Hematopoietic multipotent progenitor cell treated with erythropoietin and hydrocortisone succinate and interleukin-3 and kit ligand, for 6 days (in vitro differentiated cells): ENCODE measurements around the gene MDP1.
"Not testable (repeated sequence)": the region's sequence is repeated elsewhere in the genome, so short reads cannot be mapped to it uniquely, and the experiment has no call there.

ENCODE experiments used
- DNase-seq: peaks from one replicate; pipeline ENCODE4 v3.0.0-alpha.2; 2015

MDP1 gene

DNA sequence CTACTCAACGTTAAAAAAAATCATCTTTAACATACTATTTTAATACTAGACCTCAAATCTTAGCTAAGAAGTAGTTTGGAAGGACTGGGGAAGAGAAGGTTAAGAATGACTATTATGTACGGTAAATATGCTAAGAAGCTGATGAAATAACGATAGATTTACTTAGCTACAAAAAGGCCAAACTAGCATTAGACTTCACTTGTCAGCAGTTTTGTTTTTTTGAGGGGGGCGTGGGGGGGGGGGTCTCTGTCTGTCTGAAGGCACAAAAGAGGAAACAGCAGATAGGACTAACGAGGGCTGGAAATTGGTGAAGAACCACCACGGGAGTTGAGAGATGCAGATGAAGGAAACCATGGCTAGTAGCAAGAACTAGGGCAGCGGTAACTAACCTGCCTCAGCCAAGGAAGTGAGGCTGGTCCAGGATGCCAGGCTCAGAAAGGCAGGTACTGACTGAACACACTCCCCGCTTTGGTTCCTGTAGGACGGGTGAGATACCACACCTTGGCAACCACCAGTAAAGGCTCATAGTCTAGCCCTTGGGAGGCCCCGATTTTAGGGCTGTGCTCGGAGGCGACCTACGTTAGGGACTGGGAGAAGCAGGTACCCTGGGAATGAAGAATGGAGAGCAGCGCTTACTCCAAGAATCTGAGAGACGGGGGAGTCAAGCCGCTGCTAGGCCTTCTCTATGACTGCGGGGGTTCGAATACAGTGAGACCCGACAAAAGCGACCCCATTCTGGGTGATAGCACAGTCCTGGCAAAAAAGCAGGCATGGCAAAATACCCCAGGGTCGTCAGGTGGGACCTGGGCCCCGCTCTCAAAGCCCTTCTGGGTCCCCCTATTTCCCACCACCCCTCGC is 15.6 kb upstream of the MDP1 start:
- peak; percentile 41 for DNase-seq

DNA sequence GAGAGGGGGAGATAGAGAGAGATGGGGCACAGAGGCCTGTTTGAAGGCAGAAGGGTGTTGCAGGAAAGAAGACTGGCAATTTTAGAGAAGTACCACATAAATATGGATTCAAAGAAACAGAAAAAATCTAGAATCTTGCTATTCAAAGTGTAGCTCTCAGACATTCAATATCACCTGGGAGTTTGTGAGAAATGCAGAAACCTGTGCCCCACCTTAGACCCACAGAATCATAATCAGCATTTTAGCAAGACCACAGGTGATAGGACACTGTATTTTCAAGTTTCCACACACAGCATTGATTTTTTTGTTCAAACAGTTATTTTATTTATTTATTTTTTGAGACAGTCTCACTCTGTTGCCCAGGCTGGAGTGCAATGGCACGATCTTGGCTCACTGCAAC is 13.0 kb upstream of the MDP1 start:
- DNase-seq = no peak

GRCh38 chr14:24226473-24226872 is 10.6 kb upstream of the MDP1 start:
- no peak for DNase-seq

GRCh38 chr14:24224618-24225071 is 8.8 kb upstream of the MDP1 start:
- DNase-seq = no peak

DNA sequence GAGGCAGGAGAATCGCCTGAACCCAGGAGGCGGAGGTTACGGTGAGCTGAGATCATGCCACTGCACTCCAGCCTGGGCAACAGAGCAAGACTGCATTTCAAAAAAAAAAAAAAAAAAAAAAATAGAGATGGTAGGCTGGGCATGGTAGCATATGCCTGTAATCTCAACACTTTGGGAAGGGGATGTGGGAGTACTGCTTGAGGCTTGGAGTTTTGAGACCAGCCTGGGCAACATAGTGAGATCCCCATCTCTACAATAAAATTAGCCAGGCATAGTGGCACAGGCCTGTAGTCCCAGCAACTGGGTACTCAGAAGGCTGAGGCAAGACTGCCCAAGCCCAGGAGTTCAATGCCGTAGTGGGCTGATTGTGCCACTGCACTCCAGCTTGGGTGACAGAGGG is 7.1 kb upstream of the MDP1 start:
- DNase-seq = not testable (repeated sequence)

DNA sequence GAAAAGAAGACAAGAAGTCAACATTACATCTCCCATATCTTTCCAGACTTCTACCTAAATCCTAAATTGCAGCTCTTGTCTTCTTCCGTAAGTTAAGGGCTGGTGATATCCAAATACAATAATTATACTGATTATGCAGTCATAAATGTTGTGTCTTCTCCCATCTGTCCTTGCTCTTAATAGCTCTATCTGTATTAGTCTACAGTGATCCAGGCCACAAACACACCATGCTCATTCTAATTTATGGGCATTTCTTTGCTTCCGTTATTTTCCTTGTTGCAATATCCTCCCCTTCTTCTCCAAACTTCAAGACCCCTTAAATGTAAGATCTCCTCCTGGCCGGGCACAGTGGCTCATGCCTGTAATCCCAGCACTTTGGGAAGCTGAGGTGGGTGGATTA is 3.7 kb upstream of the MDP1 start:
- no peak for DNase-seq

DNA sequence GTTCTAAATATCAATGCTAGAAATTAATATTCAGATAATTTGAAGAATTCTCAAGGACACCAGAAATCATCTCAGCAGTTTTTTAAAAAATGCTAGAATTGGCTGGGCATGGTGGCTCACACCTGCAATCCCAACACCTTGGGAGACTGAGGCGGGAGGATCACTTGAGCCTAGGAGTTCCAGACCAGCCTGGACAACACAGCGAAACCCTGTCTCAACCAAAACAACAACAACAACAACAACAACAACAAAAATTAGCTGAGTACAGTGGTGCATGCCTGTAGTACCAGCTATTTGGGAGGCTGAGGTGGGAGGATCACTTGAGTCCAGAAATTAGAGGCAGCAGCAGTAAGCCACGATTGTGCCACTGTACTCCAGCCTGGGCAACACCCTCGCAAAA is 3.2 kb upstream of the MDP1 start:
- no peak for DNase-seq

DNA sequence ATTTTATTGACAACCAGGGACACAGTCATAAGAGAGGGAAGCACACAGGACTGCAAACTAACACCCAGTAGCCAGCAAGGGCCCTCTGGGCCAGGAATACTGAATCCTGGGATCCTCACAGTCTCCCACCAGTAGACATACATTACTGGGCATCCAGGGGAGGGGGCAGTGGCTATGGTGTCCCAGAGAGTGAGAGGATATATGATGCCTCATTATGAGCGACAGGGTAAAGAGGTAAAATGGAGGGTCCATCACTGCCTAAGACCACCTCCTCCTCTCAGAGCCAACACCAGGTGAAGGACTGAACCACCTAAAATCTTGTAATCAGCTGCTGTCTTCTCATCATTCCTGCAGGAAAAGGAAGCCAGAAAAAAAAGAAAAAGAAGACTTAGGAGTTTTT is 1.0 kb upstream of the MDP1 start:
- not testable (repeated sequence) for DNase-seq

DNA sequence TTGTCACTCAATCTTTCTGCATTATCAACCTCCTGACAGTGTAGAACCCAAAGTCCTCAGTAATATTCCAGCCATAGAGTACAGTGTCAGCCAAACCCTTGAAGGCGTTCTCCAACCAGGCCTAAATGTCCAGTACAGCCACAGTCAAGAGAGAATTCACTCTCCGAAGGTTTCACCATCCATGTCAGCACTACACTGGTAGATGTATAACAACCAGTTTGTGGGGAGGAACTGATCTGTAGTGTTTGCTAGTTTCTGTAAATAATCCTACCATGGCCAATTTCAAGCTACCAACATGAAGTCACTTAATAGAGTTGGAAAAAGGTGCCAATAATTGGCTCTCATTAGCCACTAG is 456 bp upstream of the MDP1 start:
- DNase-seq = no peak

DNA sequence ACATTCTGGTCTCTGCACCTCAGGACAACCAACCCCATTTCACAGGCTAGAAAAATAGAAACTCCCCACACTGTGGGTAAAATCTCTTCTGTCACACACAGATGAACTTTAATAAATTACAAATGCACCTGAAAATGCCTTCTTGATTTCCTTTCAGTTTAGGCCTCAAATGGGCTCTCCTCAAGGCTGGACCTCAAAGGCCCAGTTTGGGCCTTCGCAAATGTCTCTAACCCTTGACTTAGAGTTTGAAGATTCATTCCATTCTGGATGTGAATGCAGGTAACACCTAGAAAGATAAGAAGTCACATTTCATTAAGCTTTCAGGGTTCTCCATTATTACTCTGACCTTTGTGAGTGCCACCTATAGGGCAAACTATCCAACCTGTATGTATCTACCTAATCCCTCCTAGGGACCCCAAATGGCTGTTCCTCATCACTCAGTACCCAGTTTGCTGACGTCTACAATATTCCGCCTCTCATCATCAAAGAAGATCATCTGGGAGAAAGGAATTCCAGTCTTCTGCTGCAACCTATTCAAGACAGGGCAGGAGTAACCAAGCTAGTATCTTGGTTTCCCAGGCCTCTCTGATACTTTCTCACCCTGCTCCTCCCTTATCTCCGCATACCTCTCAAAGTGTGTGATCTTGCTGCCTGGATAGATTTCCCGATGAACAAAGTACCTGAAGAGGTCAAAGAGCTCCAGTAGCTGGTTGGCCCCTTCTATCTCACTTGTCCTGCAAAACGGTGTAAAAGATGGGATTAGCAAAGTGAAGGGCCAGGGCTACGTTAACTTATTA is 1.8 kb downstream of the MDP1 start:
- peak; percentile 27 for DNase-seq

GRCh38 chr14:24212924-24213865 is 2.7 kb downstream of the MDP1 start, which contains the start of gene CHMP4A:
CHMP4A (minus strand) TSS chr14:24213488; CDS start chr14:24213439, 49 bp downstream.
- DNase-seq = peak; percentile 100

DNA sequence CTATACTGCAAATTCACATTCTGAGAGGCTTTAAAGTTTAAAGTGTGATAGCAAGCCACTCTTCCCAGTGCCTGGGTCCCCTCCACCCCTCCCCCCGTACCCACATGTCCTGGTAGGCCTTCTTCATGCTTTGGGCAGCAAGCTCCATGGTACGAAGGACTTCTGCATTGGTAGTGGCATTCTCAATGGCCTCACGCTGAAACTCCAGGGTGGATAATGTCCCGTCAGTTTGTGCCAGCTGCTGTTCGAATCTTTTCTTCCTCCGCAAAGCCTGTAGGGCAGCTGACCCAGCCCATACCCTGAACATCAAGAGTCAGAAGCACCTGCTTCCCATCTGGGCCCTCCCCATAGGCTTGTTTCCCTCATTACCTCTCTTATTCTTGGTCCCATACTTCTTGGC is 4.6 kb downstream of the MDP1 start:
- DNase-seq = no peak

DNA sequence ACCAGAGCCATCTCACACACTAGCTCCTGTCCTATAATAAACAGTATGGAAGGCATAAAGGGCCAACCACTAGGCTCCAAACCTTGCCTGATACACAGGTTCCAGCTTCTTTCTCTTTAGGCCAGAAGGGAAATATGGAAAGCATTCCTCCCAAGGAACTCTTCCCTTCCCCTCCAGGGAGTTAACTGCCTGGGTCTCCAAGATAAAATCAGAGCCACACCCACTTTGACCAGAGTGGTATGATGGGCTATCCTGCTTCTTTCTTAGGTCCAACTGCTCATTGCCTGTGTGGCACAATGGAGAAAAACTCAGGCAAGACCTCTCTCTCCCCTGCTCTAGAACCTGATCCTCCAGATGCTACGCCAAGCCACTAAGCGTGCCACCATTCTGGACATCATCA is 8.2 kb downstream of the MDP1 start:
- DNase-seq = no peak

- no peak for DNase-seq
Measured at GRCh38 chr14:24207104-24207551, 8.7 kb downstream of the MDP1 start.

DNA sequence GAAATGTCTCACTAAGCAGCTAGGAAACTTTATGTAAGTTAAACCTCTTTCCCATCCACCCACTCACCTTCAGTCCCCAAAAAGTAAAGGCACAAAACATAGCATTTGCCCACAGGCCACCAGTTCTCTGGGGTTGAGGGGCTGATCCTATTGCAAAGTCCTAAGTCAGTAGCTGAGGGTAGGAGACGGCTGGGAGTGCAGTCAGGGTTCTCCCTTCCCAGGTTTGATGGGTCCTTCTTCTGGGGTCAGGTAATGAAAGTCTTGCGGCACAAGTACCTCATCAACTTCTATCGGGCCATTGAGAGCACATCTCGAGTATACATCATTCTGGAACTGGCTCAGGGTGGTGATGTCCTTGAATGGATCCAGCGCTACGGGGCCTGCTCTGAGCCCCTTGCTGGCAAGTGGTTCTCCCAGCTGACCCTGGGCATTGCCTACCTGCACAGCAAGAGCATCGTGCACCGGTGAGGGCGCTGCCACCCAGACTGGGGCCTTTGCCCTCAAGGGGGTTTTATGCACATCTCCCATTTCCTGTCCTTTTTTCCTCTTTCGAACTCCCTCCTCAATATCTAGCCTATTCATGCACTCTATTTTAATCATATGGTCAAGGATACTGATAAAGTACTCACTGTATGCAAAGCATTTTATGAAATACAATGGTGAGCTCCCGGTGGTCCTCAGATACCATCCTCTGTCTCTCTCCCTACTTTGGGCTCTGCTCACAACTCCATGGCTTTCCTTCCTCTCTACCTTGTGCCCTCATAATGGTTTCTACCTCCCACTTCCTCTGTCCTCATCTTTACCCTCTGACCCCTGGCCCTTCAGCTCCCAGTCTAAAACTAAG is 9.4 kb downstream of the MDP1 start:
- no peak for DNase-seq

GRCh38 chr14:24204163-24205146 is 11.4 kb downstream of the MDP1 start:
- no peak for DNase-seq

DNA sequence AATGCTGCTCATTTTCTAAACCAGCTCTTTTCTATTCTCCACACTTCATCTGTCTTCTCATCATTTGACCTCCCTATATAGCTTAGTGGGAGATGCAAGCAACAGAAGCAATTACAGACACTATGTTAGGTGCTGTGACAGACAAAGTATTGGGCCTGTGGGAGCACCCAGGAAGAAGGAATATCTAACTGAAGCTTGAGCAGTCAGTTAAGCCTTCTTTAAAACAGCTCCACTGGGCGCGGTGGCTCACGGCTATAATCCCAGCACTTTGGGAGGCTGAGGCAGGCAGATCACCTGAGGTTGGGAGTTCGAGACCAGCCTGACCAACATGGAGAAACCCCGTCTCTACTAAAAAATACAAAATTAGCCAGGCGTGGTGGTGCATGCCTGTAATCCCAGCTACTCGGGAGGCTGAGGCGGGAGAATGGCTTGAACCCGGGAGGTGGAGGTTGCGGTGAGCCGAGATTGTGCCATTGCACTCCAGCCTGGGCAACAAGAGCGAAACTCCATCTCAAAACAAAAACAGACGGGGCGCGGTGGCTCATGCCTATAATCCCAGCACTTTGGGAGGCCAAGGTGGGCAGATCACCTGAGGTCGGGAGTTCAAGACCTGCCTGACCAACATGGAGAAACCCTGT is 12.5 kb downstream of the MDP1 start:
- not testable (repeated sequence) for DNase-seq

DNA sequence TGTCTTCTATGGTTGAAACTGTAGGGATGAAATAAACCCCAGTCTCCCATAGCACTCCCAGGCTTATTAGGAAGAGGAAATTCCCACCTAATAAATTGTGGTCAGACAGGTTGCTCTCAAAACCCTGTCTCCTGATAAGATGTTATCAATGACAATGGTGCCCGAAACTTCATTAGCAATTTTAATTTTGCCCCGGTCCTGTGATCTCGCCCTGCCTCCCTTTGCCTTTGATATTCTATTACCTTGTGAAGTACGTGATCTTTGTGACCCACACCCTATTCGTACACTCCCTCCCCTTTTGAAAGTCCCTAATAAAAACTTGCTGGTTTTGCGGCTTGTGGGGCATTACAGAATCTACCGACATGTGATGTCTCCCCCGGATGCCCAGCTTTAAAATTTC is 13.3 kb downstream of the MDP1 start:
- DNase-seq = not testable (repeated sequence)

DNA sequence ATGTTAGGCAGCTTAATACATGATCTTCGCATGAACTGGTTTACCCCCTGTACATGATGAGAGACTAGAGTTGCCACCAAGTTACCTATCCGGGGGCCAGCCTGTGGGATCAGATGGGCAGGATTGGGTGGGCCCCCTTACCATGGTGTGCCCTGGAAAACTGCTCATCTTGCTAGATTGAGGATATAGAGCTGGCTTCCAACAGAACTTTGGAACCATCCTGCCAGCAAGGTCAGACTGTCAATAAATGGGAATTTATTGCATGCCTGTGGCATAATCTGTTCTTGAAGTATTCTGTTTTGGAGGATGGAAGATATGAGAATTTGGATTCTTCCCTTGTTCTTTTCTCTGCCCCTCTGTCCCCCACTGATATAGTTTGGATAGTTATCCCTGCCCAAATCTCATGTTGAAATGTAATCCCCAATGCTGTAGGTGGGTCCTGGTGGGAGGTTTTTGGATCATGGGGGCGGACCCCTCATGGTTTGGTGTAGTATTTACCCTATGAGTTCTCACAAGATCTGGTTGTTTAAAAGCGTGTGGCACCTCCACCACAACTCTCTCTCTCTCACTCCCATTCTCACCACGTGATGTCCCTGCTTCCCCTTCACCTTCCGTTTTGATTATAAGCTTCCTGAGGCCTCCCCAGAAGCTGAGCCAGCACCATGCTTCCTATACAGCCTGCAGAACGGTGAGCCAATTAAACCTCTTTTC is 16.9 kb downstream of the MDP1 start:
- DNase-seq = no peak
